Liver (tissue), 3 donors: ENCODE results near the gene CAMSAP3.

ENCODE experiments used
- CTCF ChIP-seq: fragments of 150-350 bp; IDR thresholded peaks from 2 replicates; pipeline ENCODE4 v1.5.1; 2017; ENCODE audit warnings: improper control_type of control experiment, low read depth, low read length; ENCODE audit not compliant: missing input control
- TAF1 ChIP-seq: conservative IDR thresholded peaks from 2 replicates; pipeline ENCODE4 v1.6.1; 2016; ENCODE audit warnings: antibody characterized with exemption, mild to moderate bottlenecking
- YY1 ChIP-seq: IDR thresholded peaks from 2 replicates; pipeline ENCODE4 v1.6.1; 2016; ENCODE audit warnings: antibody characterized with exemption, mild to moderate bottlenecking
- donor health status: healthy.
- donor health status: healthy.

GRCh38 chr19:7561325-7561724, 34.3 kb upstream of the CAMSAP3 start:
- TF ChIP-seq CTCF (no peak), YY1 (no peak), TAF1 (no peak)
